A549 treated with Mapracorat at 1 μM for 4 hours (cell line): ENCODE data around the gene ARRB1. TPM values are rescaled to one million over a fixed set of nuclear protein-coding genes. Genes with fewer than 3 reads are reported as not detected.

ENCODE experiments used
- total RNA-seq: library from RNA; stranded (reverse); fragments of 200-300 nt; extraction: Qiagen RNA extraction; gene quantifications from 5 replicates; pipeline ENCODE4 v1.2.3, GENCODE V29; 2022

Gene ARRB1
- total RNA-seq = 7.9 to 12.6 TPM (median 11.5 TPM) in 5 replicates

DNA sequence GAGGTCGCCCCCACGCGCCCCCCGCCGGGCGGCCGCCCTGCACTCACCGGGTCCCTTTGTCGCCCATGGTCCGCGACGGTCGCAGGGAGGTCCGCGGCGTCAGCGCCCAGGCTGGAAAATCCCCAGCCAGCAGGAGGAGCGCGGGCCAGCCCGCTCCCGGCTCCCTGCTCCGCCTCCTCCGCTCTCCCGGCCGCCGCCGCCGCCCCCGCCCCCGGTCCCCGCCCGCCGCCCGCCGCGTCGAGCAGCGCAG is at the start of gene ARRB1:
Gene ARRB1, minus strand, starts transcription at position 121 of the 250 bp plus-strand sequence. Its CDS starts 54 bp downstream, at position 67.

DNA sequence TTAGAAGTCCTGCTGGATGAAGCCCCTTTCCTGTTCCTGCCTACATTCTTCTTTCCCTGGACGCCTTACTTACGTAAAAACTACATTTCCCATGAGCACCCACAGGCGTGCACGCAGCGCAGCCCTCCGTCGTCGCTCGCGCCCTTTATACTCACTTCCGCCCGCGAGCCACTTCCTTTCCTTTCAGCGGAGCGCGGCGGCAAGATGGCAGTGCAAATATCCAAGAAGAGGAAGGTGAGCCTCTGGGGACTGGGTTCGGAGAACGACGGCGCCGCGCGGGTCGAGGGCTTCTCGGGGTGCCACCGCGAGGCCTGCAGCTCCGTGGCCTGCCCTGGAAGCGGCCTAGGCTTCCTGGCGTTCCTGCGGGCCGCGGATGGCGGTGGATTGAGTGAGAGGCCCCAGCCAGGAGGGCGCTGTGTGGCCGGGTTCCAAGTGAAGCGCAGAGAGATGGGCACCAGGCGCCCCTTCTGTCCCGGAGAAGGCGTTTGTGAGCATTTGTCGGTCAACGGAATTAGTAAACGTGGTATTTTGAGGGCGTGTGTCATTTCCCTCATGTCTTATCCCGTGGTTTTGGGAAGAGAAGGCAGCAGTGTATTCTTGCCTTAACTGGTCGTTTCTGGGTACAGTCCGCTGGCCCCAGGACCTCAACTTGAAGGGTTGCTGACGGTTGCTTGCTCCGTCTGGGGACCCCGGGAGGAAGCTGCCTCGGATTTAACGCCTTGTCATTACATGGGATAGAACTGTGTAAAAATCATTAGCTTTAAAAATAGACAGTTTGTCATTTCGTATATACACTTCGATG is 48.1 kb upstream of the ARRB1 start, which contains the start of gene RPS3:
Gene RPS3, plus strand, starts transcription at position 175 of the 802 bp plus-strand sequence. Its CDS starts 30 bp downstream, at position 205.

DNA sequence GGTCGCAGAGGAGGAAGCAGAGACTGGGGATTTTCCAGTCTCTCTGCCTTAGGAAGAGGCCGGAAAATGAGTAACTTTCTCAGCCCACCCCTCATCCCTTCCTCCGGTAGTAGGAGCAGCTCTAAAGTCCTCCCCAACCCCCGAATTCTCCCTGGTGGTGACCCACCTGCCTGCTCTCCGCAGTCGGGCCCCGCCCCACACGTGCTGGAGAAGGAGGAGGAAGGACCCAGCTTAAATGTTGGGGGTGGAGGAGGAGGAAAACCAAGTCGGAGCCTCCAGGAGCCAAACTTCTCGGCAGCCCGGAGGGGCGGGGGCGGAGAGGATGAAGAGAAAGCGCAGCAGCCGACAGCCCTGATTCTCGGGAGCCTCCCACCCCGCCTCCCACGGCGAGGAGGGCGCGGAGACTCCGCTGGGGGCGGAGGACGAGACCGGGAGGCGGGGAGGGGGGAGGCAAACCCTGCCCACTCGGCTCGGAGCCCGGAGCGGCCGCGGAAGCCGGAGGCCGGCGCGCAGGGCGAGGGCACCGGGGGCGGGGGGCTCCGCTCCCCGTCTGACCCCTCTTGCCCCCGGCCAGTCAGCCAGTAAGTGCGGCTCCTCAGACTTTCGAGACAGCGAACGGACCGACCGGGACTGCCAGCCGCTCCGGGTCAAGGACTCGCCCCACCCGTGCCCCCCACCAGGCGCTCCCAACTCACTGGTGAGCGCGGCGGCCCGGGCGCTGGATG is 111.0 kb downstream of the ARRB1 start, which contains the start of gene TPBGL:
Gene TPBGL, plus strand, starts transcription at position 464 of the 725 bp plus-strand sequence. CDS start 276 bp downstream, outside the sequence.

Other genes starting within 250 kb of the ARRB1 start
- 2.9 to 3.9 TPM (median 3.5 TPM) in 5 replicates for gene SLCO2B1, start 200.6 kb downstream of the ARRB1 start, total RNA-seq
- gene TPBGL, start 110.9 kb downstream of the ARRB1 start, total RNA-seq = 0.08 to 0.27 TPM (median 0.17 TPM) in 5 replicates
- 3,195 to 4,329 TPM (median 3,310 TPM) in 5 replicates for gene RPS3, start 47.9 kb upstream of the ARRB1 start, total RNA-seq
- gene KLHL35, start 81.5 kb upstream of the ARRB1 start, total RNA-seq = 0.63 to 1.5 TPM (median 1.3 TPM) in 5 replicates
- gene GDPD5, start 174.3 kb upstream of the ARRB1 start, total RNA-seq = 10.0 to 14.9 TPM (median 13.0 TPM) in 5 replicates
- gene SERPINH1, start 210.6 kb upstream of the ARRB1 start, total RNA-seq = 65.1 to 94.8 TPM (median 90.6 TPM) in 5 replicates